Lung (tissue), 12 donors: ENCODE results near the gene DMXL2. TPM values are rescaled to one million over a fixed set of nuclear protein-coding genes. Genes with fewer than 3 reads are reported as not detected.

Source experiments
- ATAC-seq: fragments of 200-7000 bp; cut with Tn5 transposase; one replicate; pipeline ENCODE4 v1.9.1; 2020; ENCODE audit warnings: moderate number of reproducible peaks; ENCODE audit not compliant: insufficient read depth, low FRiP score
- DNase-seq, 3 donors: peaks; one replicate each; pipeline ENCODE4 v3.0.0-alpha.2; 2013 to 2017
- H3K27ac ChIP-seq, 2 donors: one replicate each; pipeline ENCODE4 v1.5.1; 2013; ENCODE audit warnings: mild to moderate bottlenecking in 2 of 2, moderate library complexity in 2 of 2, control low read depth in 1 of 2, inconsistent platforms in 1 of 2, low read depth in 1 of 2, low read length in 1 of 2
- H3K27me3 ChIP-seq, 3 donors: one replicate each; pipeline ENCODE4 v1.5.1; 2013; ENCODE audit warnings: low read length in 2 of 3; ENCODE audit not compliant: control insufficient read depth in 3 of 3, insufficient read depth in 3 of 3
- H3K36me3 ChIP-seq, 4 donors: one replicate each; pipeline ENCODE4 v1.5.1; 2013; ENCODE audit warnings: low read length in 4 of 4, mild to moderate bottlenecking in 1 of 4, moderate library complexity in 1 of 4; ENCODE audit not compliant: control insufficient read depth in 4 of 4, insufficient read depth in 4 of 4
- H3K4me1 ChIP-seq, 5 donors: one replicate each; pipeline ENCODE4 v1.5.1; 2013; ENCODE audit warnings: low read length in 5 of 5, mild to moderate bottlenecking in 2 of 5, moderate library complexity in 1 of 5; ENCODE audit not compliant: control insufficient read depth in 5 of 5, insufficient read depth in 5 of 5
- H3K4me3 ChIP-seq: one replicate; pipeline ENCODE4 v1.5.1; 2013; ENCODE audit warnings: mild to moderate bottlenecking, control low read depth, moderate library complexity
- H3K9ac ChIP-seq, 2 donors: one replicate each; pipeline ENCODE4 v1.5.1; 2013; ENCODE audit warnings: low read length in 2 of 2, control low read depth in 1 of 2; ENCODE audit not compliant: insufficient read depth in 1 of 2
- H3K9me3 ChIP-seq, 4 donors: one replicate each; pipeline ENCODE4 v1.5.1; 2013; ENCODE audit warnings: low read length in 3 of 4, mild to moderate bottlenecking in 1 of 4, moderate library complexity in 1 of 4; ENCODE audit not compliant: control insufficient read depth in 4 of 4, insufficient read depth in 3 of 4
- CTCF ChIP-seq: IDR thresholded peaks from 2 replicates; pipeline ENCODE4 v1.5.1; 2012; ENCODE audit warnings: mild to moderate bottlenecking; ENCODE audit errors: control extremely low read depth, extremely low read depth
- WGBS, 2 donors: extraction: QIAGEN DNeasy Blood & Tissue Kit; methylation state at CpG; one replicate each; pipeline ENCODE4 v1.1.7; 2013; 5-methylcytosine and 5-hydroxymethylcytosine counted together
- polyA plus RNA-seq, 2 donors: library from polyadenylated mRNA; stranded (reverse); fragments of 200-250 nt; gene quantifications; one replicate each; pipeline ENCODE4 v1.2.1, GENCODE V29; 2013
- total RNA-seq, 2 donors: library from RNA; depleted of rRNA in 1 of 2; stranded (reverse); fragments of >200 nt in 1 of 2; gene quantifications; one replicate each; pipeline ENCODE4 v1.2.1, GENCODE V29; 2014 to 2021
- donor health status: control.
- donor health status: control.
- donor health status: Bipolar disorder and iron deficiency.
- donor health status: healthy.
- donor health status: DM: yes; HTN: yes; CAD: no.

DMXL2 gene
- total and polyA plus RNA-seq, 4 donors, result 40.9 to 105 (median 75.3) TPM

DNA sequence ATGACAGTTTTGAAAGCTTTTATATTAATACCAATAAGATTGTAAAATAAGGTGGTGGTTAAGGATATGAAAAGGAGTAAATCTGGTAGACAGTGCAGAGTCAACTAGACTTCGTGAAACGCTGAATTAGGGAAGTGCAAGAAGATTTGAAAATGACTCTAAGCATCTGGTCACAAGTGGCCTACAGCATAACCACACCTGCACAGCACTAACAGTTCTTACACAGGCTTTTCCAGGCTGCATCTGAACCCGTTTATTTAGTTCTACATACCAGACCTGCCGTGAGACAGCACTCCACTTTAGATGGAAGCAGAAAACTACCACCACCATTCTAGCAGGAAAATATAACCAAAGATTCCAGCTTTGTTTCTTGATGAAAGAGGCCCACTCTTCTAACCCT lies 1.9 kb downstream of the DMXL2 start:
- DNase-seq (peak in 2 of 3 donors; percentile 18 to 24), ATAC-seq (no peak)
- no peaks in the 10 kb centered on the region for H3K9me3 ChIP-seq
- peaks cover 0 to 22% (median 3%) of the 10 kb centered on the region in 5 donors for H3K4me1 ChIP-seq
- H3K36me3 ChIP-seq, result no peaks in the 10 kb centered on the region
- H3K9ac ChIP-seq, result no peak overlapping the region
- H3K27ac ChIP-seq, result no peak overlapping the region
- H3K4me3 ChIP-seq, result no peak overlapping the region
- 22 to 57% methylated on average over 4 of the region's 4 CpGs for WGBS, 2 donors
- no peaks in the 10 kb centered on the region for H3K27me3 ChIP-seq
- TF ChIP-seq CTCF, result no peak

DNA sequence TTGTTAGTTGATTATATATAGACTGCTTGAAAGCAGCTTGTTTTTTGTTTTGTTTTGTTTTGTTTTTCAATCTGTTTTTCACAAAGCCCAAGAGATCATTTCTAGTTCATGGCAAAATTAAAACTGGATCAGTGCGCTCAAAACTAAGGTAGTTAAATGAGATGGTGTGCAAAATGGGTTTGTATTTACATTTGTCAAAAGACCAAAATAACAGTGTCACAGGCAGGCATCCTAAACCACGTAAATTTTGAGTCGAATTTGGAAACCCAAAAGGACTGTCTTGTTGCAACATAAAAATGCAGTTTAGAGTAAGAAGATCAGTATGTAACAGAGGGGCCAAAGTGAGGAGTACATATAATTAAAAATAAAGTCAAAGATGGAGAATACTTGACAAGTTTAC lies 2.4 kb downstream of the DMXL2 start:
- Histone ChIP-seq H3K9me3 (no peaks in the 10 kb centered on the region), H3K27me3 (no peaks in the 10 kb centered on the region), H3K36me3 (no peaks in the 10 kb centered on the region), H3K27ac (no peak overlapping the region), H3K4me1 (peaks cover 0 to 22% (median 3%) of the 10 kb centered on the region in 5 donors), H3K9ac (no peak overlapping the region), H3K4me3 (no peak overlapping the region)
- WGBS, 2 donors, result 48 to 77% methylated on average over 3 of the region's 3 CpGs
- no peak for ATAC-seq
- TF ChIP-seq CTCF, result no peak
- no peak for DNase-seq

- H3K36me3 ChIP-seq, result no peaks in the 10 kb centered on the region
- DNase-seq (no peak), ATAC-seq (no peak)
- no peaks in the 10 kb centered on the region for H3K9me3 ChIP-seq
- H3K27ac ChIP-seq, result no peak overlapping the region
- no peak overlapping the region for H3K4me3 ChIP-seq
- no peak for TF ChIP-seq CTCF
- peaks cover 0 to 22% (median 3%) of the 10 kb centered on the region in 5 donors for H3K4me1 ChIP-seq
- WGBS, 2 donors, result 54 to 83% methylated on average over 6 of the region's 6 CpGs
- H3K27me3 ChIP-seq, result no peaks in the 10 kb centered on the region
- H3K9ac ChIP-seq, result no peak overlapping the region
Measured at GRCh38 chr15:51619331-51620035, 3.1 kb downstream of the DMXL2 start.

DNA sequence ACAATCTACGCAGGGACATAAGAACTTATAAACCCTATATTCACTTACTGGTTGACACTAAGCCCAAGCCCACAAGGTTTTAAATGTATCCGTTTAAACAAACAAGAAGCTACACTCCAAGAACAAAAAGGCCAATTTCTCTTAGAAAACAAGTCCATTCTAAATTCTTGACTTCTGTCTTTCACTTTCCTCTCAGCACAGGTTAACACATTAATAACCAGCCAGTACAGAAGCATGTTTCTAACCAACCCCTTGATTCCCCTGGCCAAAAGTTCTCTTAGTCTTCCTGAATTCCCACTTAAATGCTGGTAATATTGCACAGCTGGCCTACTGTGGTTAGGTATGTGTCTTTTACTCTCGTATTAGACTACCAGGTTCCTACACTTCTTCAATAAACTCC lies 4.7 kb downstream of the DMXL2 start:
- peaks cover 0 to 17% (median 3%) of the 10 kb centered on the region in 5 donors for H3K4me1 ChIP-seq
- WGBS, 2 donors, result 63 to 90% methylated on average over 3 of the region's 3 CpGs
- TF ChIP-seq CTCF, result no peak
- no peak overlapping the region for H3K9ac ChIP-seq
- ATAC-seq (no peak), DNase-seq (no peak)
- no peaks in the 10 kb centered on the region for H3K27me3 ChIP-seq
- H3K4me3 ChIP-seq, result no peak overlapping the region
- H3K27ac ChIP-seq, result no peak overlapping the region
- H3K9me3 ChIP-seq, result no peaks in the 10 kb centered on the region
- no peaks in the 10 kb centered on the region for H3K36me3 ChIP-seq
